Fibroblast of peridontal ligament (primary cell): ENCODE data around the gene NDST1.
A peak's percentile ranks its signal among the peaks of the same experiment; 100 is the strongest.

ENCODE experiments used
- DNase-seq: peaks from one replicate; pipeline ENCODE4 v3.0.0-alpha.2; 2010; ENCODE audit errors: extremely low read depth

The NDST1 gene

DNA sequence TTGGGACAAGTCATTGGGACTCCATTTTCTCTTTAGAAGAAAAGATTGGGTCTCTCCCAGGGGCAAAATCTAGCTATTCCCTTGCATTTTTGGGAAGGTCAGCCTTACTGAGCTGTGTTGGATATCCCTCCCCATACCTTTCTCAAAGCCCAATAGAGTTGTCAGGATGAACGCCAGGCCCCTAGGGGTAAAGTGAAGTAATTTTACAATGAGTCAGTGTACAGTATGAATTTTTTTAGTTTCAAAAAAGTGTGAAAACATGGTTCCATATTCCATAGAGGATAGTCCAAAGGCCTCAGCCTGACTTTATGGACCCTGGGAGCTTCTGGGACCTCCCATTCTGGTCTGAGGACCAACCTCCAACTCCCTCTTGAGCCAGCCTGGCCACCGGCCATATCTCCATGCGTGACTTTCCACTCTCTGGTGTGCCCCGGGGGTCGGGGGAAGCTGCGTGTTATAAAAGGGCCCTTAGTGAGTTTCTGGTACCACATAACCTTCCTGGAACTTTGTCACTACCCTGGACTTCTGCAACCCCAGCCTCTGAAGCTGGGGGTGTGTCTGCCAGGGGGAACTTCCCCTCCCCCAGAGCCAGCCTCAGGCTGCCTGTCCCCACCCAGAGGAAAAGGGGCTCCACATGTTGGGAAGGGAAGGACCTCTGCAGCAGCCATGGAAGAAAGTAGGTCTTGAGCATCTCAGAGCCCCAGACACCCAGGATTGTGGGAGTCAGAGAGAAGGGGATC is 80.1 kb downstream of the NDST1 start:
- peak; percentile 38 for DNase-seq

DNA sequence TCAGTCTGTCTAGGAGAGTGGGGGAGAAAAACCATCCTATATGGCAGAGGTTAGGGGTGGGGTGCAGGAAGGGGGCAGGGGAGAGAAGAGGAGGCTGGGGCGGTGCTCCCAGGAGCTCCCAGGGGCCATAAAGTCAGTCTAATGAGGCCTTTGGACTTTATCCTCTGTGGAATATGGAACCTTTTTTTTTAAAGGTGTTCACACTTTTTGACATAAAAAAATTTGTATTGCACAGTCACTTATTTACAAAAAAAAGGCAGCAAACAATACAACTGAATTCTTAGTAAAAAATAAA is 80.6 kb downstream of the NDST1 start:
- no peak for DNase-seq

DNA sequence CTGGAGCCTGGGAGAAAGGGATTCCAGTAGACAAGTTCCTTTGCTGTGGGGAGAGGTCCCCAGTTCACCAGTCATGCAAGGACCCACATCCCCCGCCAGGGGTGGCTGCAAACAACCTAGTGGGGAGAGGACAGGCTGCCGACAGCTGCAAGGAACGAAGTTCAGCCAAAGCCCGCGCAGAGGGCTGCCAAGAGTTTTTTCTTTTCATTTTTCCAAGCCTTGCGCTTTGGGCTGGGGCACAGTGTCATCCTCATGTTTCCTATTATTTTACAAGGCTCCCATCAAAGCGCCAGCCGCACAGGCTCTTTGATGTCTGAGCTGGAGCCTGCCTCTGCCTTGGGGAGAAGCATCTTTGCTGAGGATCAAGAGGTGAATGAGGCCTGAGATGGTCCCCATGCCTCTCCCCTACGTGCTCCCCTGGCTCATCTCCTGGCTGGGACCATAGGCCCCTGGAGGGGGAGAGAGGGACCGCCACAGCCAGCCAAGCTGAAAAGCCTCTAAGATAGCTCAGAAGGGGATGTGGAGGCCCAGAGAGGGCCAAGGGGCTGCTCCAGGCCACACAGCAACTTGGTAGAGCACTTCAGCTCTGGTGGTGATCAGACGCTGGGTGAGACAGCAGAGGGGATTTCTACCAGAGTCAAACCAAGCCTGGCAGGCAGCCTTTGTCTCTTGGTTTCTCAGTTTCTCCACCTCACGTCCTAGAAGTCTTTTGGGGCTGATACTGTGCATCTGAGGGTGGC is 82.1 kb downstream of the NDST1 start:
- peak; percentile 61 for DNase-seq

DNA sequence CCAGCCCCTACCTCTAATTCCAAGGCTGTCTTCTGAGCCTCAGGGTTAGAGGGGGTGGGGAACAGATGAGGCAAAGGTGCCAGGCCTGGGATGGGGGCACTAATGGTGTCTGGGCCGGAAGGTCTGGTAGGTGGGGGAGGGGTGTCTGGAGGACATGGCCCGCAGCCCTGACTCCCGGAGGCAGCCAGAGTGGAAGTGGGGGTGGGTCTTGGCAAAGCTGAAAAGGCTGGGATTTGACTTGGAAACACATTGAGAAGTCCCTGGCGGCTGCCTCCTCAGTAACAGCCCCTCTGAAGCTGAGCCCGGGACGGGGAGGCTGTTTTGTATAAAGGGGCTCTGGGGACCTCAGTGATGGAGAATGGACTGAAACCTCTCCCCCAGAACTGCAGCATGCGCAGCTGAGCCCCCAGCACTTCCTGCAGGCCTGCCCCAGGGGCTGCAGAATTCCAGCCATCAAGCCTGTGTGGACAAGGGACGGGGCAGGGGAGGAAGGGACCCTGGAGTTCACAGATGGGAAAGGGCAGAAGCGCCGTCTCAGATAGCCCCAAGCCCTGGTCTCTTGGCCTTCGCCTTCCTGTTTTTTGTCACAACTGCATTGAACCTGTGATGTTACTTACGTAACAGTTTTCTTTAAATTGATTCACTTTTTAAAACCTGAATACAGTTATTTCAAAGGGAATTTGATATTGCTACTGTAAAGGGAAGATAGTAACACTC is 83.2 kb downstream of the NDST1 start:
- no peak for DNase-seq

DNA sequence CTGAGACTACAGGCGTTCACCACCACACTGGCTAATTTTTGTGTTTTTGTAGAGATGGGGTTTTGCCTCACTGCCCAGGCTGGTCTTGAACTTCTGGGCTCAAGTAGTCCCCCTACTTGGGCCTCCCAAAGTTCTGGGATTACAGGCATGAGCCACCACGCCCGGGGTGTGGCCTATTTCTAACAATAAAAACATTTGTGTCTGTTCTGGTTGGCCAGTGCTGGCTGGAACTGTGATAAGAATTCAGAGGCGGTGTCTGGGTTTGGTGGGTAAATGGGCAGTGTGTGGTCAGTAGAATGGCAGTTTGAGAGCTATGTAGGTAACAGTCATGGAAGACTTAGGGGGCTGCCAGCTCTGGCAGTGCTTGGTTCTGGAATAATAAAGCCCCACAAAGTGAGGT is 85.7 kb downstream of the NDST1 start:
- DNase-seq: no peak

DNA sequence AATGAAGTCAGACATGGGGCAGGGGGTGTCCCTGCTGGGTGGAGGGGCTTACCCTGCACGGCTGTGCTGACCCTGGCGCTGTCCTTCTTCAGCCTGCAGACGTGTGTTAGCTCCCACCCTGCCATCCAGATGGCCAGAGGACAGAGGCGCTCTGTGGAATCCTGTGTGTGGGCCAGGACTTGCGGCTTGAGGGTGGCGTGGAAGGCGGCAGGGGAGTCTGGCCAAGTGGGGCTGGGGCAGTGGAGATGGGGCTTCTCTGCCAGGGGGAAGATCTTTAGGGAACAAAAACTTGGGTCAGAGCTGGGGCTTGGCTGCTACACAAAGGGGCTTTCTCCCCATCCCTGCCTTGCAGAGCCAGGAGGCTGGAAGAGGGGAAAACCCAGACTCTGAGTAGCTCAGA is 86.1 kb downstream of the NDST1 start:
- no peak for DNase-seq

DNA sequence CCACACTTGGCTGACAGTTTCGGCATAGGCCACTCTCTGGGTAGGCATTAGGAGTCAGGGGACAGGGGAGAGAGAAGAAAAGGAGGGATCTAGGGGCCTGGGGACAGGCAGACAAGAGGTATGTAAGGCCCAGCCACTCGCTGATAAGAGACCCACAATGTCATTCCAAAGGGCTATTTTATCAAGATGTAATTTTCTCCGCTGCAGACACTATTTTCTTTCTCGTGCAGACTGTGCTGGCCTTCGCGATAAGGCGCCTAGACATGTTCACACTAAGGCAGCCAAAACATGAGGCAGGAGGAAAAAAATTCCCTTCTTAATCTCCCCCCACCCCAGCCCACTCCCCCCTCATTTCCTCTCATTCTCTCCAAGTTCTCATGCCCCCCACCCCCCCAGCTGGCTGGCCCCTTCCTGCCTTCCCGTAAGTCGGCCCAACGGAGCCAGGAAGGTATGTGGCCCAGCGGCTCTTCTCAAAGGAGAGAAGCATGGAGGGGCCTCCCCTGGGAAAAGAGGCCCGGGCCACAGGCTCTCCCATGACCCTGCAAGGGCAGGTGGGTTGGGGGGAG is 87.6 kb downstream of the NDST1 start:
- no peak for DNase-seq

DNA sequence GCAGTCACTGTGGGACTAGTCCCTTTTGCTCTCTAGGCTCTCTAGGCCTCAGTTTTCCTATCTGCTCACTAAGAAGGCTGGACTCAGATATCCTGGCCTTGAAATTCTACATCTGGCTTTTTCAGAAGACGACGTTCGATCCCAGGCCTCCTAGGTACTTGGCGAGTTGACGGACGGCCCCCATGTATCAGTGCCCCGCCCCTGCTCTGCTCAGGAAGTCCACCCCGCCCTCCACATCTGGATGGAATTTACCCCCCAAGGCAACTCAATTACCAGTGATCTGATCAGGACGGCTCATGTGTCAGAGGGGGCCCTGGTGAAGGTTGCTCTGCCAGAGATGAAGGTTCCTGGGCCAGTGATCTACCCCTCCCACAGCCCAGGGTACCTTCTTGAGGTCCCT is 88.4 kb downstream of the NDST1 start:
- no peak for DNase-seq

DNA sequence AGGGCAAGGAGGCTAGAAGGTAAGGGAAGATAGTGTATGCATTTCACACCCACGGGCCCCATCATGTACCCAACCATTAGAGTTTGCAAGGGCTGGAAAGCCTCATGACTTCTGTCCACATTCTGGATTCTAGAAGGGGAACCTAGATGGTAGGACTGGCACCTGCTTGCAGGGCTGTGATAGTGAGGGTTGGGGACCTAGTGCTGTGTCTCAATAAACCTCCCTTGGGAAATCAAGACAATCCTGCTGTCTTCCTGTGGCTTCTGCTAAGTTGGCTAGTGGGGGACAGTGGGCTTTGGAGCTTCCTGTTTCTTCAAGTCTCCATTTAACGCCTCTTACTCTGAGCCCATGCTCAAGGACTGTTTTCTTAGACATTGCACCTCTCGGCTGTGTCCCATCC is 88.9 kb downstream of the NDST1 start:
- DNase-seq: no peak

DNA sequence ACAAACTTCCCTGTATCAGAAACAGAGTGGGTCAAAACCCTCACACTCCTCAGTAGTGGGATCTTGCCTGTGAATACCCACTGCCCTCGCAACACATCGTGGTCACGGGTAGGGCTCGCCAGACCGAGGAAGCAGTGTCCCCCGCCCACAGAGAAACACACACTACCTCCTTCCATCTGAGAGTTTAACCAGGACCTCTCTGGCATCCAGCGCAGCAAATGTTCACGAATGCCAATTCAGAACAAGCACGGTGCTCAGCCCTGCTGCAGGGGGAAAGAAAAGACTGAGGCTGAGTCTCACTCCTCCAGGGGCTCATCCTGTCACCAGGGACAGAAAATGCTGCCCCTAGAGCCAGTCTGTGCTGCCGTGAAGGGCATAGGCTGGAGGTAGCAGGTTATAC is 90.1 kb downstream of the NDST1 start:
- DNase-seq: no peak

DNA sequence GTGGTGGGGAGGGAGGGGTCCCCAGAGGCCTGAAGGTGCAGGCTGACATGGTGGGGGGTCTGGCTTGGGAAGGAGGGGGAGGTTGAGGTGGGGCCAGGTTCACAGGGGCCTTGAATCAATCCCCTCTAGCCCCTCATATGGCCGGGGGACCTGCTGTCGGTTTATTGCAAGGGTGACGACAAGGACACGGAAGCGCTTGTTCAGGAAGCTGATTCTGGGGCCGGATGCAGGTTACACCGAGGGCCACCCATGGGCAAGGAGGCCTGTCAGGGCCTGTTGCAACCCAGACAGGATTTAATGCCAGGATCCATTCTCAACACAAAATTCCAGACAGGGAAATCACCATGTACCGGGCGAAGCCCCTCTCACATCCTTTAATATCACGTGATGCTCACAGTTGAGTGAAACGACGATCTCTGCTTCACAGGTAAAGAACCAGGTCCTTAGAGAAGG is 90.9 kb downstream of the NDST1 start:
- DNase-seq: no peak

DNA sequence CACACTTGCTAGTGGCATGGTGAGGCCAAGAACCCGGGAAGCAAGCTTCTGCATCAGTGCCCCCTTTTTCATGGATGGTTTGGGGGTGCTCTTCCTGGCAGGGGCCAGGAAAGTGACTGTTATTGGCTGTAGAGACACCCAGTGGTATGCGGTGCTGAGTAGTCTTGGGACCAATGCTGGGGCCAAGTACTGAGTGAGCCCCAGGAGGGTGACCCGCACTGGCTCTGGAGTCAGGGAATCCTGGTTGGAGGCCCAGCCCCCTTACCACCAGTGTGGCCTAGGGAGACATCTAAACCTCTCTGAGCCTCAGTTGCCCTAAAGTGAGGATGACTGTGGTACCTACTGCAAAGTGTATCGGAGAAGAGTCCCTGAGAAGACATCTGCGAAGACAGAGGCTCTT is 91.3 kb downstream of the NDST1 start:
- DNase-seq: no peak

DNA sequence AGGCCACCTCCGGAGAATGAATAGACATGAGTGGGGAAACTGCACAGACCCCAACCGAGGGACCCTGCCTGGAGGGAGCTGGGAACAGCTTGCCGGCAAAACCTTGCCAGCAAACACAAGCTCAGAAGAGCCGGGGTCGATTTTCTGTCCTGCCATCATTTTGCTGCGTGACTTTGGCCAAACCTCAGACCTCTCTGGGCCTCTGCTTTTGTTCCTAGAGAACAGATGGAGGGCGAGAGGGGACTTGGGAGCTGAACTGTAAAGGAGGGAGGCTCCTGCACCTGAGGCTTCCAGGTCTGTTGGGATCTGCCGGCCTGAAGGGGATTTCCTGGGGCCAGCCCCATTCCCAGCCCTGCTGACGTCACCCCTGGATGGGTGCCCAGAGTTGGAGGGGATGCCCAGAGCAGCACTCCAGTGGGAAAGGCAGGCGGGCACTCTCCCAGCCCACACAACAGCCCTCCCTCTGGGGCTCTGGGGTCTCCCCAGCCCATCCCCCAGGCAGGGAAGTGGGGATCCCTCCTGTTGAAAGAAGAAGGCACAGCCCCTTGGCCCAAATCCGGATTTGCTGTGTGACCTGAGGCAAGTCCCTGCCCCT is 92.1 kb downstream of the NDST1 start:
- DNase-seq: peak; percentile 67

DNA sequence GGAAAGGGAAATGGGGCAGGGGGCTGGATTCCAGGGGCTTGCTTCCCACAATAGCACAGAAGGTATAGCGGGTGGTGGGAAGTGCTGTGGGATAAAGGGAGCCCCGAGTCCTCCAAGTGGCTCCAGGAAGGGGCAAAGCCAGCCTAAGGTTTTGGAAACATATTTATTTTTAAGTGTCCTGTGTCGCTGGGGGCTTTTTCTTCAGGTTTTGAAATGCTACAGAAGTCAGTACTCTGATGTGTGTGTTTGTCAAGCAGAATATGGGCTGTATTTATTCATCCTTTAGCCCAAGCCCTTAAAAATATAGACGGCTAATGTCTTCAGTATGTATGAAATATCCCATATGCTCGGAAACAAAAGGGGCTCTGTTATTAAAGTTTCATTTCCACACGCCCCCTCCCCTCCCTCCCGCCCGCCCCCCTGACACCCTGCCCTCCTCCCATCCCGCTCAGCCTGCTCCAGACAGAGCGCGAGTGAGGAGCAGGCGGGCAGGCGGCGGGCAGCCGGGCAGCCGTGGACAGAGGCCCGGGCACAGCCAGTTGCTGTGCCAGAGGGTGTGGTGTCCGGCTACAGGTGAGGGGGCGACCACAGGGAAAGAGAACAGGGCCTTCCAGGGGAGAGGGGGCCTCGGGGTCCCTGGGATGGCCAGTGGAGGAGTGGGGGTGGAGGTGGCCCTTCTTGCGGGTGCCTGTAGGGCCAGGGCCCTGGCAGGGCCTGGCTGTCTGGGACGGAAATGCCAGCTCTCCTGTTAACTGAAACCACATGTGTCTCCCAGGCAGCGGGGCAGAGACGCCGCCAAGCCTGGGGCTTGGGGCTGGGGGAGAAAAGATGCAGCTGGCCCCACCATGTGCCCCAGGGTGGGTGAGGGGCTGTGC is 92.9 kb downstream of the NDST1 start:
- DNase-seq: no peak

DNA sequence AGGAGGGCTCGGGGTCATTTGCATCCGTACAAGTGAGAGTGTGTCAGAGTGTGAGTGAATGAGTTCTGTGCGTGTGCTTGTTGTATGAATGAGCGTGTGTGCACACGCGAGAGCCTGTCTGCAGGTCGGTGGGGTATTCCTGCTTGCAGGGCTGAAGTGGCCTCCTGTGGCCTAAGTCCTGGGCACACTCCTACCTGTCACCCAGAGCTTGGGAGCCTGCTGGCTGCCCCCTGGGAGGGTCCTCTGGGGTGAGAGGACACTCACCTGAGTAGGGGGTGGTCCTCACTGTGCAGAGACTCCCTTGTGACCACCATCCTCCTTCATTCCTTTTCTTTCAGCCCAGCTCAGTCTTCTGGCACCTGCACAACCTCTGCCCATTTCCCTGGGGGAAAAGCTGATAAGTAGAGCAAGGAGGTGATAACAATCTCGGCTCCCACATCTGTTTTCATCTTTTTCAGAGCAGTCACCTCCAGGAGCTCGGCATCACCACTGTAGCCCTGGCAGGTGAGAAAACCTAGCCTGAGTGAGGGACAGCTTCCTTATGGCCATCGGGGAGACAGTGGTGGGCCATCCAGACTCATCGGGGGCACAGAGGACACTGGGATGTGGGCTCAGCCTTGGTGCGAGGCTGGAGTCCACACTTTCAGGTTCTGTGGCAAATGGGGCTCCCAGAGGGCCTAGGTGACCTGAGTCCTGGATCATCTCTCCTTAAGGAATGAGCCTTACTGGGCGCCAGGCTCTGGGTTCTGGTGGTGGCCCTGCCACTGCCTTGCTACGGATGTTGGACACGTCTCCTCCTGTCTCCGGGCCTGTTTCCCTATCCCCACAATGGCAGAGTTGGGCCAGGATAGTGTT is 93.8 kb downstream of the NDST1 start:
- no peak for DNase-seq

DNA sequence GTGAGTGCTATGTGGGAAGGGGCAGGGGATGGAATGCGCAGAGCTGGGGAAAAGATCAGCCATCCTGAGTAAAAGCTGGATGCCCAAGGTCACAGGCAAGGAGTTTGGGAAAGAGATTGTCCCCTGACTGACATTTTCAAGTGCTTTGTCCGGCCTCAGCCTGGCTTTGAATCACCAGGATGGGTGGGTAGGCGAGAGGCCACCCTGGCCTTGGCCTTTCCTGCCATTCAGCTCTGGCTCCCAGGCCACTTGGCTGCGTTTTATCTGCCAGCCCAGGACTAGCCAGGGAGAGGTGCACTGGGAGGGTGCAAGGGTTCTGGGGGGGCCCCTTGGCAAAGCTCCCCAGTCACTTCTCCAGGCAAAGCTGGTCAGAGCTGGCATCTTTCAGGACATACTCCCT is 95.1 kb downstream of the NDST1 start:
- DNase-seq: no peak

DNA sequence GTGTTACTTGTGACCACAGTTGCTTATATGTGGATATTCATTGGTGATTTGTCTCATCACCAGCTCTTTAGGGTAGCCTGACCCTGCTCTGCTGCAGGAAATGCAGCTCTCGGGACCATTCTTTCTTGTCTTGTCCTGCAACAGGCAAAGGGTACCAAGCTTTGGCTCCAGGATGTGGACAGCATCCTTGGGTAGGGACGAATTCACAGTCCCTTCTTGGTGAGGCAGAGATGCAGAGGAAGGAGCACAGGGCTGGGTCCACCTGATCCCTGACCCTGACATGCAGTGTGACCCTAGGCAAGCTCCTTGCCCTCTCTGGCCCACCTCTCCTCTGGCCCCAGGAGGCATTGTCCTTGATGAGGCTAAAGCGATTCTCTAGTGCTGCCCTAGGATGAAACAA is 95.6 kb downstream of the NDST1 start:
- DNase-seq: no peak

DNA sequence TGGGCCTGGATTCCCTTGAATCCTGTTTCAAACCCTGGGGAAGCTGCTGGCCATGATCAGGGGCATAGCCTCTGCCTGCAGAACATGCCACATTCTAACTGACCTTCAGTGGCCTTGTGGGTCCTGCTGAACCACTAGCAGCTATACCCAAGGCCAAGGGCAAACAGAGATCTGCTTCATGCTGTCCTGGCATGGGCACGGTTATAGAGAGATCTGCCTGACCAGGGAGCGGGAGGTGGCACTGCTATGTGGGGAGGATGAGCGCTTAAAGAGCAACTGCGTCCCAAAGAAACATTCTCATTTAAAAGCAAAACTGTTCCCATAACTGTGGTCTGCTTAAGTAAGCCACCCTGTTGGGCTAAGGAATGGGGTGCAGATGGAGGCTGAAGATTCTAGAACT is 96.1 kb downstream of the NDST1 start:
- DNase-seq: no peak

DNA sequence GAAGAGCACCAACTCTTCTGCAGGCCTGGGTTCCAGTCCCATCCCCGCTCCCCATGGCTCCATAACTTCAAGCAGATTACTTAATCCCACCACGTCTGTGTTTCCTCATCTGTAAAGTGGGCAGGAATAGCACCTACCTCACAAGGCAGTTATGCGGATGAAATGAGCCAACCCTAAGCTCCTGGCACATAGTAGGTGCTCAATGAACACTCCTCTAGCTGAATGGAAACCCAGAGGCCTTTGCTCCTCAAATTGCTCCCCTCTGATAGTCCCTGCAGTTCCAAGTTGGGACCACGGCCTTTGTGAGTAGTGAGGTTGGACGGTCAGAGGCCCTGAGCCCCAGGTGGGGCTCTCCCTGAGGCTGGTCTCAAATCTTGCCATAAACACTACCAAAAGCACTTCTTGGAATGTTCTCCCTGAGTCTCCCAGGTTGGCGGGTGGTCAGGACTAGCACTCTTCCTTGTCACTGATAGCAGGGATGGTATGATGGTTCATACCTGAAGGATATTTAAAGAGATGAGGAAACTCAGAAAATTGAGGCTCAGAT is 97.0 kb downstream of the NDST1 start:
- no peak for DNase-seq

DNA sequence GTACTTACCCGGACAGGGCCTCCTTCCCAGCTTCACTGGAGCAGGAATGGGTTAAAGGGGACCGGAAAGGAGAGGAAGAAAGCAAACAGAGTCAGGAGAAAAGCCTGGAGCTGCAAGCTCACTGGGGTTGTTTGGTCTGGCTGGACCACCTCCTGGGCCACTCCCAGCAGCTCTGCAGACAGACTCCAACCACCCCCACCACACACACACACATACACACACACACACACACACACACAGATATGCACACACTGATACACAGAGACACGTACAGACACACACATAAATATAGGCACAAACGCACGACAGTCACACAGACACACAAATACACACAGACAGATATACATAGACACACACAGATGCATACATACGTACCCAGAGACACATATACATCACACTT is 97.6 kb downstream of the NDST1 start:
- no peak for DNase-seq
